Measurements from ENCODE around the gene CLTC. TPM values are rescaled to one million over a fixed set of nuclear protein-coding genes. Genes with fewer than 3 reads are reported as not detected.

CLTC gene
- total and polyA plus RNA-seq, 2 of the 13 experiments (the other 11 are each of a cell fraction or from before 2014, with no cell fraction given), result 134 to 283 TPM

- TF ChIP-seq ZNF124 (CRISPR knock-in tag; IDR thresholded peaks at IDR 0.05), result no peak; the same call in 1 of the 2 replicates
- TF ChIP-seq ZNF121 (CRISPR knock-in tag; IDR thresholded peaks at IDR 0.05), result no peak; the same call in 1 of the 2 replicates
- peak; percentile 77 for TF ChIP-seq ATF7-NPFF (CRISPR knock-in tag; IDR thresholded peaks at IDR 0.05; ENCODE audit: low read depth)
- 0 out of 2 replicates have a peak, but pooled peaks have one; percentile 11 for TF ChIP-seq ZNF431 (CRISPR knock-in tag; IDR thresholded peaks at IDR 0.05; ENCODE audit: borderline replicate concordance, low read depth)
- 0 out of 2 replicates have a peak, but pooled peaks have one; percentile 62 for TF ChIP-seq ZNF619 (CRISPR knock-in tag; IDR thresholded peaks at IDR 0.05)
- no peak for TF ChIP-seq ADNP (CRISPR knock-in tag; IDR thresholded peaks at IDR 0.05)
- peak; percentile 74; the same call in 1 of the 2 replicates for TF ChIP-seq KLF12 (CRISPR knock-in tag; IDR thresholded peaks at IDR 0.05; ENCODE audit: borderline replicate concordance)
- TF ChIP-seq THAP11 (CRISPR knock-in tag; IDR thresholded peaks at IDR 0.05), result peak; percentile 93
- peak; percentile 99 for TF ChIP-seq DMAP1 (CRISPR knock-in tag; IDR thresholded peaks at IDR 0.05)
- no peak for TF ChIP-seq MIXL1 (CRISPR knock-in tag; IDR thresholded peaks at IDR 0.05)
- TF ChIP-seq ZNF878 (CRISPR knock-in tag; IDR thresholded peaks at IDR 0.05), result peak; percentile 95
- TF ChIP-seq ZNF263 (CRISPR knock-in tag; IDR thresholded peaks at IDR 0.05), result no peak
- peak; percentile 16; the same call in 1 of the 2 replicates for TF ChIP-seq ZNF143 (CRISPR knock-in tag; IDR thresholded peaks at IDR 0.05)
- TF ChIP-seq, protein P1, sequence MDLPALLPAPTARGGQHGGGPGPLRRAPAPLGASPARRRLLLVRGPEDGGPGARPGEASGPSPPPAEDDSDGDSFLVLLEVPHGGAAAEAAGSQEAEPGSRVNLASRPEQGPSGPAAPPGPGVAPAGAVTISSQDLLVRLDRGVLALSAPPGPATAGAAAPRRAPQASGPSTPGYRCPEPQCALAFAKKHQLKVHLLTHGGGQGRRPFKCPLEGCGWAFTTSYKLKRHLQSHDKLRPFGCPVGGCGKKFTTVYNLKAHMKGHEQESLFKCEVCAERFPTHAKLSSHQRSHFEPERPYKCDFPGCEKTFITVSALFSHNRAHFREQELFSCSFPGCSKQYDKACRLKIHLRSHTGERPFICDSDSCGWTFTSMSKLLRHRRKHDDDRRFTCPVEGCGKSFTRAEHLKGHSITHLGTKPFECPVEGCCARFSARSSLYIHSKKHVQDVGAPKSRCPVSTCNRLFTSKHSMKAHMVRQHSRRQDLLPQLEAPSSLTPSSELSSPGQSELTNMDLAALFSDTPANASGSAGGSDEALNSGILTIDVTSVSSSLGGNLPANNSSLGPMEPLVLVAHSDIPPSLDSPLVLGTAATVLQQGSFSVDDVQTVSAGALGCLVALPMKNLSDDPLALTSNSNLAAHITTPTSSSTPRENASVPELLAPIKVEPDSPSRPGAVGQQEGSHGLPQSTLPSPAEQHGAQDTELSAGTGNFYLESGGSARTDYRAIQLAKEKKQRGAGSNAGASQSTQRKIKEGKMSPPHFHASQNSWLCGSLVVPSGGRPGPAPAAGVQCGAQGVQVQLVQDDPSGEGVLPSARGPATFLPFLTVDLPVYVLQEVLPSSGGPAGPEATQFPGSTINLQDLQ (CRISPR knock-in tag; IDR thresholded peaks at IDR 0.05), result 0 out of 2 replicates have a peak, but pooled peaks have one; percentile 82
- TF ChIP-seq RFX5 (IDR thresholded peaks at IDR 0.05; ENCODE audit: low read depth, low read length), result peak; percentile 85
- TF ChIP-seq, protein P2, sequence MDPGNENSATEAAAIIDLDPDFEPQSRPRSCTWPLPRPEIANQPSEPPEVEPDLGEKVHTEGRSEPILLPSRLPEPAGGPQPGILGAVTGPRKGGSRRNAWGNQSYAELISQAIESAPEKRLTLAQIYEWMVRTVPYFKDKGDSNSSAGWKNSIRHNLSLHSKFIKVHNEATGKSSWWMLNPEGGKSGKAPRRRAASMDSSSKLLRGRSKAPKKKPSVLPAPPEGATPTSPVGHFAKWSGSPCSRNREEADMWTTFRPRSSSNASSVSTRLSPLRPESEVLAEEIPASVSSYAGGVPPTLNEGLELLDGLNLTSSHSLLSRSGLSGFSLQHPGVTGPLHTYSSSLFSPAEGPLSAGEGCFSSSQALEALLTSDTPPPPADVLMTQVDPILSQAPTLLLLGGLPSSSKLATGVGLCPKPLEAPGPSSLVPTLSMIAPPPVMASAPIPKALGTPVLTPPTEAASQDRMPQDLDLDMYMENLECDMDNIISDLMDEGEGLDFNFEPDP (CRISPR knock-in tag; conservative IDR thresholded peaks at IDR 0.05), result 0 out of 2 replicates have a peak, but pooled peaks have one; percentile 27
- TF ChIP-seq ZFP36L1 (CRISPR knock-in tag; IDR thresholded peaks at IDR 0.05), result peak; percentile 98
- no peak for TF ChIP-seq PAWR (CRISPR knock-in tag; IDR thresholded peaks at IDR 0.05; ENCODE audit: borderline replicate concordance)
- TF ChIP-seq GATAD1 (CRISPR knock-in tag; IDR thresholded peaks at IDR 0.05), result peak; percentile 96
- no peak for TF ChIP-seq EZH2 (conservative IDR thresholded peaks at IDR 0.05; ENCODE audit: low read depth, low read length)
- peak; percentile 47 for TF ChIP-seq ISL2 (CRISPR knock-in tag; IDR thresholded peaks at IDR 0.05)
- TF ChIP-seq YY1 (IDR thresholded peaks at IDR 0.05; ENCODE audit: insufficient read depth, insufficient replicate concordance, low read depth, low read length), result peak; percentile 57
- peak; percentile 92 for TF ChIP-seq MEF2D (CRISPR knock-in tag; IDR thresholded peaks at IDR 0.05)
- TF ChIP-seq ZNF607 (CRISPR knock-in tag; IDR thresholded peaks at IDR 0.05; ENCODE audit: borderline replicate concordance), result peak; percentile 74
- TF ChIP-seq ZFP90 (CRISPR knock-in tag; IDR thresholded peaks at IDR 0.05; ENCODE audit: borderline replicate concordance), result peak; percentile 27; the same call in 1 of the 2 replicates
Observed at GRCh38 chr17:59707149-59707970, 87.7 kb downstream of the CLTC start, which contains the start of the genes PTRH2 and VMP1 (continued).
